ENCODE measurements around the gene UBQLN4.

Gene UBQLN4

GRCh38 chr1:156053768-156054499 lies at the start of gene UBQLN4:
UBQLN4 (minus strand) TSS chr1:156053798; CDS start chr1:156053701, 97 bp downstream.
- DNase-seq (ENCODE audit: low read depth): peak; percentile 84

GRCh38 chr1:156102633-156103511 lies 49.3 kb upstream of the UBQLN4 start:
- DNase-seq (ENCODE audit: low read depth): no peak

GRCh38 chr1:156101880-156102279 lies 48.3 kb upstream of the UBQLN4 start:
- DNase-seq (ENCODE audit: low read depth): no peak

GRCh38 chr1:156100205-156100995 lies 46.8 kb upstream of the UBQLN4 start:
- DNase-seq (ENCODE audit: low read depth): no peak

- no peak for DNase-seq (ENCODE audit: low read depth)
Measured at GRCh38 chr1:156099282-156099681, 45.7 kb upstream of the UBQLN4 start.

- no peak for DNase-seq (ENCODE audit: low read depth)
Measured at GRCh38 chr1:156098784-156099183, 45.2 kb upstream of the UBQLN4 start.

GRCh38 chr1:156097499-156098178 lies 44.0 kb upstream of the UBQLN4 start:
- DNase-seq (ENCODE audit: low read depth): no peak

- DNase-seq (ENCODE audit: low read depth): peak; percentile 67
Measured at GRCh38 chr1:156096640-156097391, 43.2 kb upstream of the UBQLN4 start.

- peak; percentile 43 for DNase-seq (ENCODE audit: low read depth)
Measured at GRCh38 chr1:156095906-156096508, 42.4 kb upstream of the UBQLN4 start.

- no peak for DNase-seq (ENCODE audit: low read depth)
Measured at GRCh38 chr1:156091610-156092009, 38.0 kb upstream of the UBQLN4 start.

GRCh38 chr1:156090840-156091188 lies 37.2 kb upstream of the UBQLN4 start:
- DNase-seq (ENCODE audit: low read depth): peak; percentile 67

- DNase-seq (ENCODE audit: low read depth): no peak
Measured at GRCh38 chr1:156090138-156090839, 36.7 kb upstream of the UBQLN4 start.

- DNase-seq (ENCODE audit: low read depth): no peak
Measured at GRCh38 chr1:156089704-156090103, 36.1 kb upstream of the UBQLN4 start.

GRCh38 chr1:156086256-156086662 lies 32.7 kb upstream of the UBQLN4 start:
- DNase-seq (ENCODE audit: low read depth): peak; percentile 80

- DNase-seq (ENCODE audit: low read depth): no peak
Measured at GRCh38 chr1:156083800-156084790, 30.5 kb upstream of the UBQLN4 start.

GRCh38 chr1:156082309-156083091 lies 28.9 kb upstream of the UBQLN4 start, which contains the start of gene MEX3A:
MEX3A (minus strand) TSS chr1:156082465; CDS start chr1:156081998, 467 bp downstream.
- peak; percentile 61 for DNase-seq (ENCODE audit: low read depth)

GRCh38 chr1:156081917-156082308 lies 28.3 kb upstream of the UBQLN4 start:
- no peak for DNase-seq (ENCODE audit: low read depth)
